Testis (tissue), 3 donors: Measurements from ENCODE around the gene ZNF827. TPM values are rescaled to one million over a fixed set of nuclear protein-coding genes. Genes with fewer than 3 reads are reported as not detected.

ENCODE experiments used
- DNase-seq: peaks from one replicate; pipeline ENCODE4 v3.0.0-alpha.2; 2019
- H3K27ac ChIP-seq, 2 donors: fragments of 200-600 bp; sonication (generic); one replicate each; pipeline ENCODE4 v1.5.1; 2019
- H3K27me3 ChIP-seq: fragments of 200-600 bp; sonication (generic); one replicate; pipeline ENCODE4 v1.5.1; 2019
- H3K36me3 ChIP-seq: fragments of 200-600 bp; sonication (generic); one replicate; pipeline ENCODE4 v1.5.1; 2017; ENCODE audit warnings: low read depth; ENCODE audit errors: missing control alignments
- H3K4me1 ChIP-seq: fragments of 200-600 bp; sonication (generic); one replicate; pipeline ENCODE4 v1.5.1; 2019
- H3K4me3 ChIP-seq, 2 donors: fragments of 200-600 bp; sonication (generic); one replicate each; pipeline ENCODE4 v1.5.1; 2017 to 2019
- H3K9me3 ChIP-seq: fragments of 200-600 bp; sonication (generic); one replicate; pipeline ENCODE4 v1.5.1; 2017
- POLR2A ChIP-seq: fragments of 450-650 bp; IDR thresholded peaks from one replicate; pipeline ENCODE4 v1.6.1; 2017; ENCODE audit warnings: antibody characterized with exemption, mild to moderate bottlenecking, moderate library complexity
- WGBS, 2 donors: methylation state at CpG; one replicate each; pipeline ENCODE4 v1.1.5; 2018; 5-methylcytosine and 5-hydroxymethylcytosine counted together
- intact Hi-C: fragments of 100-400 bp; cut with DNase I; formaldehyde crosslinking; loops from one replicate; pipeline ENCODE4 v1.15.1; 2023; ENCODE audit warnings: low total_unique reads
- polyA plus RNA-seq: library from polyadenylated mRNA; stranded (reverse); fragments of 350-450 nt; fragmentation: Illumina TruSeq; extraction: RNeasy Lipid Tissue Mini Kit (QIAGEN cat#74804); gene quantifications from one replicate; pipeline ENCODE4 v1.2.3, GENCODE V29; 2014; ENCODE audit warnings: low read depth, low replicate concordance; ENCODE audit not compliant: insufficient read depth
- total RNA-seq, 2 donors: library from RNA; depleted of rRNA; stranded (reverse); fragments of >200 nt; gene quantifications; one replicate each; pipeline ENCODE4 v1.2.3, GENCODE V29; 2016
- TF ChIP-seq, protein P1 (sequence below), 3 experiments: fragments of 450-650 bp in 2 of 3; fragments of 200-600 bp in 1 of 3; sonication (generic) in 1 of 3; IDR thresholded peaks; one replicate each; pipeline ENCODE4 v1.5.1; 2016 to 2019; ENCODE audit warnings: antibody characterized with exemption in 3 of 3, mild to moderate bottlenecking in 2 of 3, moderate library complexity in 1 of 3

Gene ZNF827
- total and polyA plus RNA-seq, 3 donors from 2014 or later = 13.9 to 46.8 (median 37.5) TPM

DNA sequence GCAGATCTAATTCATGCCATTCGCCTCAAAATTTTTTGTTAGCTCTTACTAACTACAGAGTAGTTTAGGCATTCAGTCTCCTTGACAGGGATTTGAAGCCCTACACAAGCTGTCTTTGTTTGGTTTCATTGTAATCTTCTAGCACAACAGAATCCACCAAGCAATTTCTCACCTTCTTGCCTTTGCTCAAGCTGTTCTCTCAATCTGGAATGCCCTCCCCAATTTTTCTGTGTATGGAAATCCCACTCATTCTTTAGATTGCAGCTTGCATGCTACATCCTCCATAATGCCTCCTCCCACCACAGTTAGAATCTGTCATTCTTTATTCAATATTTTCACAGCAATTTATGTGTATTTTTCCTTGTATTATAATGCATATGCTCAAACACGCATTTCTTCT, 195.0 kb downstream of the ZNF827 start:
- DNase-seq = no peak
- TF ChIP-seq, protein P1, sequence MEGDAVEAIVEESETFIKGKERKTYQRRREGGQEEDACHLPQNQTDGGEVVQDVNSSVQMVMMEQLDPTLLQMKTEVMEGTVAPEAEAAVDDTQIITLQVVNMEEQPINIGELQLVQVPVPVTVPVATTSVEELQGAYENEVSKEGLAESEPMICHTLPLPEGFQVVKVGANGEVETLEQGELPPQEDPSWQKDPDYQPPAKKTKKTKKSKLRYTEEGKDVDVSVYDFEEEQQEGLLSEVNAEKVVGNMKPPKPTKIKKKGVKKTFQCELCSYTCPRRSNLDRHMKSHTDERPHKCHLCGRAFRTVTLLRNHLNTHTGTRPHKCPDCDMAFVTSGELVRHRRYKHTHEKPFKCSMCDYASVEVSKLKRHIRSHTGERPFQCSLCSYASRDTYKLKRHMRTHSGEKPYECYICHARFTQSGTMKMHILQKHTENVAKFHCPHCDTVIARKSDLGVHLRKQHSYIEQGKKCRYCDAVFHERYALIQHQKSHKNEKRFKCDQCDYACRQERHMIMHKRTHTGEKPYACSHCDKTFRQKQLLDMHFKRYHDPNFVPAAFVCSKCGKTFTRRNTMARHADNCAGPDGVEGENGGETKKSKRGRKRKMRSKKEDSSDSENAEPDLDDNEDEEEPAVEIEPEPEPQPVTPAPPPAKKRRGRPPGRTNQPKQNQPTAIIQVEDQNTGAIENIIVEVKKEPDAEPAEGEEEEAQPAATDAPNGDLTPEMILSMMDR (IDR thresholded peaks at IDR 0.05) = no peak
- TF ChIP-seq POLR2A = no peak
- Histone ChIP-seq H3K27ac (no peak overlapping the region), H3K4me3 (no peak overlapping the region), H3K4me1 (no peaks in the 10 kb centered on the region), H3K9me3 (no peaks in the 10 kb centered on the region), H3K36me3 (no peaks in the 10 kb centered on the region), H3K27me3 (no peaks in the 10 kb centered on the region)
- 85 to 90% methylated on average over 2 of the region's 2 CpGs for WGBS, 2 donors
- intact Hi-C loops = no loop called here

- Histone ChIP-seq H3K27me3 (no peaks in the 10 kb centered on the region), H3K36me3 (no peaks in the 10 kb centered on the region), H3K4me1 (no peaks in the 10 kb centered on the region), H3K4me3 (no peak overlapping the region), H3K9me3 (no peaks in the 10 kb centered on the region), H3K27ac (no peak overlapping the region)
- 74 to 88% methylated on average over 2 of the region's 2 CpGs for WGBS, 2 donors
- intact Hi-C loops = no loop called here
- TF ChIP-seq, protein P1 (IDR thresholded peaks at IDR 0.05) = no peak
- no peak for TF ChIP-seq POLR2A
- DNase-seq = no peak
These were observed 197.8 kb downstream of the ZNF827 start for GRCh38 chr4:145740806-145741205.

- H3K27ac ChIP-seq = no peak overlapping the region
- H3K4me1 ChIP-seq = no peaks in the 10 kb centered on the region
- no peak overlapping the region for H3K4me3 ChIP-seq
- TF ChIP-seq, protein P1 (IDR thresholded peaks at IDR 0.05) = no peak
- no peak for TF ChIP-seq POLR2A
- no peak for DNase-seq
- H3K36me3 ChIP-seq = no peaks in the 10 kb centered on the region
- no peaks in the 10 kb centered on the region for H3K27me3 ChIP-seq
- intact Hi-C loops = no loop called here
- no peaks in the 10 kb centered on the region for H3K9me3 ChIP-seq
- WGBS, 2 donors = 55 to 56% methylated on average over 5 of the region's 5 CpGs
These were observed 198.8 kb downstream of the ZNF827 start for GRCh38 chr4:145739845-145740244.

DNA sequence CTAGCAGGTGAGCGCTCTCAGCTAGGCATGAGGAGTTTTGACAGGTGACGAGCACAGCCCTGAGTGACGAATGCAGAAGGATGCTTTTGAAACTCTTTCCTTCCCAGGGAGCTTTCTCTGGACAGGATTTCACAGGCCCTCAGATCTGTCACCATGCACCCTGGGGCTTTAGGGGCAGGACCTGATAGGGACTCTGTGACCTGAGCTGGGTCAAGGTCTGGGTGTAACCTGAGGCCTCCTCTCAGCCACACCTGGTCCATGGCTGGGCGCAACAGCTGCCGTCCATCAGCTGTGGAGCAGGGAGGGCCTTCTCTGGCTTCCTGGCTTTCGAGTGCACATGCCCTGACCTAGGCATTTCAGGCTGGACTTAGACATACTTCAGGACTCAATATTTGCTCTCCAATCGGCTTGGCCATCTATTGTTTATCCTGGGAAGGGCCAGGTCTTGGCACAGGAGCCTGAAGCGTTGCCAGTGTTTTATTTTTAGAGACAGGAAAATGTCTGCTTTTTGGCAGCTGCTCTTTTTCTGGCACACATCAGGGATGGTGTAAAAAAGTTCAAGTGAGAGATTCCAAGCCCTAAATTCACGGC, 202.3 kb downstream of the ZNF827 start:
- Histone ChIP-seq H3K9me3 (no peaks in the 10 kb centered on the region), H3K27ac (no peak overlapping the region), H3K27me3 (no peaks in the 10 kb centered on the region), H3K4me1 (peaks cover 5% of the 10 kb centered on the region), H3K36me3 (no peaks in the 10 kb centered on the region), H3K4me3 (no peak overlapping the region)
- no peak for TF ChIP-seq POLR2A
- TF ChIP-seq, protein P1 (IDR thresholded peaks at IDR 0.05) = no peak
- WGBS, 2 donors = 69 to 71% methylated on average over 7 to 8 of the region's 9 CpGs
- no peak for DNase-seq
- intact Hi-C loops = no loop called here

DNA sequence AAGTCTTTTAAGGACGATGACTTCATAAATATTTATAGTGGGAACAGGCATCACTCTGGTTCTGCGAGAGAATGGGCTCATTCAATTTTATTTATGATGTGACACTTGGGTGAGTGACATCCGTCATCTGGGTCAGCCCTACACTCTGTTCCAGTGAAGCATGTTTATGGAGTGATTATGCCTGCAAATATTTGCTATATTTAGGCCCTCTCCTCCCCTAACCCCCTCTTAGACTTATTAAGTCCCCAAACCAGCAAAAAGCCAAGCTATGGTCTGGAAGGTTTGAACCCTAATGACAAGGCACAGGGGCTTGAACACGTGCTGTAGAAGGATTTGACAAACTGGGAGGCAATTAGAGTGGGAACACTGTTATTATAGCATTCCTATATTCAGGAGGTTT, 202.8 kb downstream of the ZNF827 start:
- TF ChIP-seq, protein P1 (IDR thresholded peaks at IDR 0.05) = no peak
- no peak for TF ChIP-seq POLR2A
- Histone ChIP-seq H3K9me3 (no peaks in the 10 kb centered on the region), H3K4me3 (no peak overlapping the region), H3K36me3 (no peaks in the 10 kb centered on the region), H3K27me3 (no peaks in the 10 kb centered on the region), H3K4me1 (peaks cover 5% of the 10 kb centered on the region), H3K27ac (no peak overlapping the region)
- intact Hi-C loops = no loop called here
- 83 to 85% methylated on average over 4 of the region's 4 CpGs for WGBS, 2 donors
- DNase-seq = no peak
